ENCODE data around the gene TMEM198. TPM values are rescaled to one million over a fixed set of nuclear protein-coding genes. Genes with fewer than 3 reads are reported as not detected.
A peak's percentile ranks its signal among the peaks of the same experiment; 100 is the strongest.

The TMEM198 gene
- total and polyA plus RNA-seq, 9 of the 15 experiments (the other 6 are each of a cell fraction or from before 2014, with no cell fraction given), result 0.03 to 3.8 (median 1.0) TPM

DNA sequence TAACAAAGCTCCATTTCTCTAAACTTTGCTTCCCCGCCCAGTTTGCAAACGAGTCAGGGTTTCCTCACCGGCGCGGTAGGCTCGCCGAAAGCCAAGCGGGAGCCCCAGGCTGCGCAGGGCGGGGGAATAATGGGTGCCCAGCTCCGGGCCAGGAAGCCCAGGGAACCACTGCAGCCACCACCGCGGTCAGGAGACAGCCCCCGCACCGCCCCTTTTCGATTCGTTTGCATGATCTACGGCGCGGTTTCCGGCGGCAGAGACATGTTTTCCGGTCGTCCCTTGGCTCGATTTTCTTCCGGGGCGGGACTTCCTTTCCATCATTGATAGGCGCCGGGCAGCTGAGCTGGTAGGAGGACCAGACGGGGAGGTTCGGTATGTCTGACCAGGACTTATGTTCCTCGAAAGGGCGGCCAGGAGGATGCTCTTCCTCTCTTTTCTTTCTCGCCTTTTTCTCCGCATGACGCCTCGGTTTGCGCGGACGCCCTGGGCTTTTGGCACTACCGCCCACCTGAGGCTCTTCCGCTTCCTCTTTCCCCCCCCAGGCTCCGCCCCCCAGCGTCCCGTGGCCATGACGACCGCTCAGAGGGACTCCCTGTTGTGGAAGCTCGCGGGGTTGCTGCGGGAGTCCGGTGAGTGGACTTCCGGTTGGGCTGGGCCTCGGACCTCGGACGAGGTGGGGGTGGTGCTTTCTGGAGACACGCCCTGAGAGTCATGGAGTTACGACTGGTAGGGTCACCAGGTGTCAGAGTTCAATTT lies 53.9 kb downstream of the TMEM198 start, which contains the start of gene STK11IP (continued):
- TF ChIP-seq ZNF609 (CRISPR knock-in tag; IDR thresholded peaks at IDR 0.05; ENCODE audit: borderline replicate concordance), result no peak
- no peak for TF ChIP-seq ZNF551 (CRISPR knock-in tag; IDR thresholded peaks at IDR 0.05)
- TF ChIP-seq RFX5 (IDR thresholded peaks at IDR 0.05; ENCODE audit: low read depth, low read length), result no peak
- no peak for TF ChIP-seq CHCHD3 (CRISPR knock-in tag; IDR thresholded peaks at IDR 0.05)
- TF ChIP-seq ZC3H11A (IDR thresholded peaks at IDR 0.05; ENCODE audit: low read depth, low read length), result no peak
- peak; percentile 68 for TF ChIP-seq EGR1 (conservative IDR thresholded peaks at IDR 0.05)
- TF ChIP-seq MED1 (CRISPR knock-in tag; IDR thresholded peaks at IDR 0.05; ENCODE audit: borderline replicate concordance), result no peak
- peak; percentile 98 for TF ChIP-seq ELF1 (tag; IDR thresholded peaks at IDR 0.05)
- TF ChIP-seq ZNF780A (CRISPR knock-in tag; IDR thresholded peaks at IDR 0.05), result no peak
- no peak for TF ChIP-seq XRCC3 (IDR thresholded peaks at IDR 0.05)
- TF ChIP-seq, protein P1, sequence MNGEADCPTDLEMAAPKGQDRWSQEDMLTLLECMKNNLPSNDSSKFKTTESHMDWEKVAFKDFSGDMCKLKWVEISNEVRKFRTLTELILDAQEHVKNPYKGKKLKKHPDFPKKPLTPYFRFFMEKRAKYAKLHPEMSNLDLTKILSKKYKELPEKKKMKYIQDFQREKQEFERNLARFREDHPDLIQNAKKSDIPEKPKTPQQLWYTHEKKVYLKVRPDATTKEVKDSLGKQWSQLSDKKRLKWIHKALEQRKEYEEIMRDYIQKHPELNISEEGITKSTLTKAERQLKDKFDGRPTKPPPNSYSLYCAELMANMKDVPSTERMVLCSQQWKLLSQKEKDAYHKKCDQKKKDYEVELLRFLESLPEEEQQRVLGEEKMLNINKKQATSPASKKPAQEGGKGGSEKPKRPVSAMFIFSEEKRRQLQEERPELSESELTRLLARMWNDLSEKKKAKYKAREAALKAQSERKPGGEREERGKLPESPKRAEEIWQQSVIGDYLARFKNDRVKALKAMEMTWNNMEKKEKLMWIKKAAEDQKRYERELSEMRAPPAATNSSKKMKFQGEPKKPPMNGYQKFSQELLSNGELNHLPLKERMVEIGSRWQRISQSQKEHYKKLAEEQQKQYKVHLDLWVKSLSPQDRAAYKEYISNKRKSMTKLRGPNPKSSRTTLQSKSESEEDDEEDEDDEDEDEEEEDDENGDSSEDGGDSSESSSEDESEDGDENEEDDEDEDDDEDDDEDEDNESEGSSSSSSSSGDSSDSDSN (IDR thresholded peaks at IDR 0.05; ENCODE audit: borderline replicate concordance in 1 of 2, low read depth in 2 of 2, low read length in 2 of 2), result 0 out of 4 replicates have a peak, but pooled peaks of 1 of the 2 experiments have one; percentile 58
- TF ChIP-seq ZNF764 (CRISPR knock-in tag; IDR thresholded peaks at IDR 0.05; ENCODE audit: low read depth), result no peak
- no peak for TF ChIP-seq NFE2L1 (tag; IDR thresholded peaks at IDR 0.05; ENCODE audit: borderline replicate concordance, low read depth)
- no peak for TF ChIP-seq ATF2 (CRISPR knock-in tag; IDR thresholded peaks at IDR 0.05)
- TF ChIP-seq NR2C2 (CRISPR knock-in tag; IDR thresholded peaks at IDR 0.05), result no peak
- peak; percentile 97 for TF ChIP-seq NR2C2 (tag; IDR thresholded peaks at IDR 0.05)
- peak; percentile 50; the same call in 1 of the 2 replicates for TF ChIP-seq RB1 (IDR thresholded peaks at IDR 0.05; ENCODE audit: low read depth)
- no peak for TF ChIP-seq BRD4 (IDR thresholded peaks at IDR 0.05)
- TF ChIP-seq RBFOX2 (IDR thresholded peaks at IDR 0.05; ENCODE audit: low read depth, low read length), result peak; percentile 96

All from K562 (cell line).